Left cardiac atrium (tissue), 4 donors: ENCODE measurements around the gene TRMT44. TPM values are rescaled to one million over a fixed set of nuclear protein-coding genes. Genes with fewer than 3 reads are reported as not detected.
A peak's percentile ranks its signal among the peaks of the same experiment; 100 is the strongest.

ENCODE experiments used
- ATAC-seq, 2 donors: fragments of 200-7000 bp; cut with Tn5 transposase; one replicate each; pipeline ENCODE4 v1.9.1; 2020; ENCODE audit warnings: mild to moderate bottlenecking in 2 of 2, moderate library complexity in 2 of 2
- DNase-seq: peaks from one replicate; pipeline ENCODE4 v3.0.0-alpha.2; 2020
- intact Hi-C, 2 donors: fragments of 100-400 bp; cut with DNase I; formaldehyde crosslinking; loops; one replicate each; pipeline versions ENCODE4 v1.14.1 to v1.15.1; 2022 to 2023
- total RNA-seq, 2 donors: library from RNA; stranded (reverse); fragmentation: NEBNext Ultra II Directional; extraction: Animal tissue kit (Norgen Biotek cat#: 25700); gene quantifications; one replicate each; pipeline ENCODE4 v1.2.1, GENCODE V29; 2021
- donor health status: DM: no; HTN: yes; CAD: no.
- donor health status: DM: no; HTN: yes; CAD: no; lungs with severe emphysema.
- donor health status: DM: yes; HTN: yes; CAD: no.
- donor health status: Dilated cardiomyopathy.

TRMT44 gene
- total RNA-seq, 2 donors from 2014 or later: 8.8 to 13.6 TPM

GRCh38 chr4:8427761-8428287 lies 12.8 kb upstream of the TRMT44 start:
- intact Hi-C loops: no loop called here
- peak; percentile 61 for DNase-seq
- peak; percentile 73 to 77 for ATAC-seq

- intact Hi-C loops: no loop called here
- DNase-seq (peak; percentile 90), ATAC-seq (peak; percentile 98)
Observed at GRCh38 chr4:8428288-8429097, 12.1 kb upstream of the TRMT44 start.

- no peak for ATAC-seq
- DNase-seq: no peak
- intact Hi-C loops: no loop called here
Observed at GRCh38 chr4:8431553-8431952, 9.0 kb upstream of the TRMT44 start.

GRCh38 chr4:8433136-8433535 lies 7.4 kb upstream of the TRMT44 start:
- ATAC-seq: no peak
- intact Hi-C loops: no loop called here
- no peak for DNase-seq

- intact Hi-C loops: no loop called here
- DNase-seq (no peak), ATAC-seq (no peak)
Observed at GRCh38 chr4:8434251-8435073, 6.1 kb upstream of the TRMT44 start.

GRCh38 chr4:8435656-8436121 lies 4.9 kb upstream of the TRMT44 start:
- no peak for ATAC-seq
- intact Hi-C loops: no loop called here
- no peak for DNase-seq

- ATAC-seq (peak in 1 of 2 donors; percentile 4), DNase-seq (no peak)
- intact Hi-C loops: no loop called here
Observed at GRCh38 chr4:8437281-8437680, 3.3 kb upstream of the TRMT44 start.

GRCh38 chr4:8438743-8439142 lies 1.8 kb upstream of the TRMT44 start:
- no peak for DNase-seq
- intact Hi-C loops: no loop called here
- ATAC-seq: no peak

- intact Hi-C loops: no loop called here
- DNase-seq: no peak
- no peak for ATAC-seq
Observed at GRCh38 chr4:8439168-8439567, 1.4 kb upstream of the TRMT44 start.

- DNase-seq (no peak), ATAC-seq (peak; percentile 20 to 58)
- intact Hi-C loops: no loop called here
Observed at GRCh38 chr4:8439914-8440491, 574 bp upstream of the TRMT44 start.

GRCh38 chr4:8441499-8442091 lies 1.0 kb downstream of the TRMT44 start:
- intact Hi-C loops: no loop called here
- DNase-seq (no peak), ATAC-seq (no peak)

GRCh38 chr4:8442596-8443358 lies 2.2 kb downstream of the TRMT44 start:
- DNase-seq: no peak
- no peak for ATAC-seq
- intact Hi-C loops: no loop called here

- intact Hi-C loops: no loop called here
- ATAC-seq (no peak), DNase-seq (no peak)
Observed at GRCh38 chr4:8443801-8444200, 3.2 kb downstream of the TRMT44 start.

GRCh38 chr4:8446122-8446521 lies 5.5 kb downstream of the TRMT44 start:
- ATAC-seq: peak; percentile 14 to 60
- DNase-seq: no peak
- intact Hi-C loops: no loop called here

- intact Hi-C loops: no loop called here
- ATAC-seq (peak; percentile 34 to 61), DNase-seq (no peak)
Observed at GRCh38 chr4:8451440-8452182, 11.0 kb downstream of the TRMT44 start.

- intact Hi-C loops: no loop called here
- DNase-seq: no peak
- ATAC-seq: no peak
Observed at GRCh38 chr4:8453957-8454356, 13.4 kb downstream of the TRMT44 start.

- intact Hi-C loops: no loop called here
- DNase-seq (no peak), ATAC-seq (no peak)
Observed at GRCh38 chr4:8457646-8458252, 17.2 kb downstream of the TRMT44 start.
